GM03348 (cell line): ENCODE data around the gene SRMS.

Experiments
- DNase-seq: peaks from one replicate; pipeline ENCODE4 v3.0.0; 2012; ENCODE audit warnings: low spot score

The SRMS gene

GRCh38 chr20:63501818-63502670, 45.5 kb downstream of the SRMS start:
- DNase-seq, result no peak

- no peak for DNase-seq
These were observed 46.4 kb downstream of the SRMS start for GRCh38 chr20:63500902-63501817.

GRCh38 chr20:63500151-63500901, 47.2 kb downstream of the SRMS start:
- no peak for DNase-seq

- no peak for DNase-seq
These were observed 48.1 kb downstream of the SRMS start for GRCh38 chr20:63499338-63499969.

- peak; percentile 64 for DNase-seq
These were observed 48.6 kb downstream of the SRMS start, which contains the start of gene EEF1A2 for GRCh38 chr20:63498960-63499337. EEF1A2 (minus strand) TSS chr20:63499083; CDS start chr20:63497763, 1,320 bp downstream.

- DNase-seq, result peak; percentile 73
These were observed 49.3 kb downstream of the SRMS start for GRCh38 chr20:63497946-63498935.

DNA sequence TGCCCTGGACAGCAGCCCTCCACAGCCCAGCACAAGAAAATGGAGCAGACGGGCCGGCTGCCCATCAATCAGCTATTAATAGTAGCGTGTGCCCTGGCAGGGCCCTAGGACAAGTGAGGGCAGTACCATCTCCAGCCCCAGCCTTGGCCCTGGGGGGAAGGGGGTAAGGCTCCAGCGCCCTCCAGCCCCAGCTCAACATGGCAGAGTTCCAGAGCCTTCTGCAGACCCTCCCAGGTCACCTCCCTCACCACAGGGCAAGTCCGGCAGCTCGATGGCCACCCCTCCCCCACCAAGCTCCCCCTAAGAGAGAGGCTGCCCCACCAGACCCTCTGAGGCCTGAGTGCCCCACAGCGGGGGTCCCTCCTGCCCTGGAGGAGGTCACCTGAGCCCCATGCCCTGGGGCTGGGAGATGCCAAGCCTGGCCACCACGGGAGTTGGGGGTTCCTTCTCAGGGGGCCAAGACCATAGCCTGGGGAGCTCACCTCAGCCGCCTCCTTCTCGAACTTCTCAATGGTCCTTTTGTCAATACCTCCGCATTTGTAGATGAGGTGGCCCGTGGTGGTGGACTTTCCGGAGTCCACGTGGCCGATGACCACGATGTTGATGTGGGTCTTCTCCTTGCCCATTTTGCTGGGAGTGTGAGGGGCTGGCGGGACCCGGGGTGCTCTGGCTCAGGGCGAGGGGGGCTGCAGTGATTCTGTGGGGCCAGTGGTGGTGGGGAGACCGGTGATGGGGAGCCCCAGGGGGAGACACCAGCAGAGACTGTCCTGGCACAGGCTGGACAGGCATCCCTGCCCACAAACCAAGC, 50.2 kb downstream of the SRMS start:
- no peak for DNase-seq

DNA sequence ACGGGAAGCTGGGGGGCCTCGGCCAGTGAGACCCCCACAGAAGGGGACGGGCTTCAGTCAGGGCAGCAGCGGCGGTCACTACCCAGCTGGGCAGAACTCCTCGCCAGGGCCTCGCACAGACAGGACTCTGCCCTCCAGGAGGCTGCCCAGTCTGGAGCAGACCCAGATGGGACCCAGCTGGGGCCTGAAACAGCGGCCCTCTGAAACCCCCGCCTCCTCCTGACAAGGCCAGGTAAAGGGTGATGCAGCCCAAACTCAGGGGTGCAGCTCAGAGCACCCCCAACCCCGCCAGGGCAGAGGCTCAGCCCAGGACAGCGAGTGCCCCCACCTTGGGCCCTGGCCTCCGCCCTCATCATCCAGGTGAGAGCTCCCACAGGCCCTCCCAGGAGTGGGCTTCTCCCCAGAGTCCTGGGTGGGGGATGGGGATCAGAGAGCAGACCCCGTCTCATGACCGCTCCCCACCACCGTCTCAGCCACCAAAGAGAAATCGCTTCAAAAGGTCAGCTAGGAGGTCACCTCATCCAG, 50.9 kb downstream of the SRMS start:
- DNase-seq, result no peak

GRCh38 chr20:63495741-63496595, 51.6 kb downstream of the SRMS start:
- DNase-seq, result peak; percentile 90

- DNase-seq, result no peak
These were observed 52.3 kb downstream of the SRMS start for GRCh38 chr20:63495167-63495720.

DNA sequence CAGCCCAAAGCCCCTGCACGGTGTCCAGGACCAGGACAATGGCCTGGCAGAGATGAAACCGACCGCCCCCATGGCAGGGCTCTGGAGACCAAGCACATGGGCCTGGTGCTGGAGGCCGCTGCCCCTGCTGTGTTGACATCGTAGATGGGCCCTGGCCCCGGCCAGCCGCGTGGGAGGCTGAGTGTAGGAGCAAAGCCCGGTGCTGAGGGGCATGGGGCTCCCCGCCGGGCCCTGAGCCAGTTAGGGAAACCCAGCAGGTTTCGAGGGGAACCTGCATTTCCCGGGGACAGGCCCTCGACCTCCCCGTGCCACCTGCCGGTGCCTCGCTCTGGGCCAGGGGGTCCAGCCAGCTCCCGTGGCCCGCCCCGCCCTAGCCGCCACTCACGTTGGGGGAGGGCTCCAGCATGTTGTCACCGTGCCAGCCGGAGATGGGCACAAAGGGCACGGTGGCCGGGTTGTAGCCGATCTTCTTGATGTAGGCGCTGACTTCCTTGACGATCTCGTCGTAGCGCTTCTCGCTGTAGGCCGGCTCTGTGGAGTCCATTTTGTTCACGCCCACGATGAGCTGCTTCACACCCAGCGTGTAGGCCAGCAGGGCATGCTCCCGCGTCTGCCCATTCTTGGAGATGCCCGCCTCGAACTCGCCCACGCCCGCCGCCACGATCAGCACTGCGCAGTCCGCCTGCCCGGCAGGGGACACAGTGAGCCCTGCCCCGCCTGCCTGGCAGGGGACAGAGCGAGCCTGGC, 53.0 kb downstream of the SRMS start:
- no peak for DNase-seq

GRCh38 chr20:63494084-63494419, 53.5 kb downstream of the SRMS start:
- no peak for DNase-seq

DNA sequence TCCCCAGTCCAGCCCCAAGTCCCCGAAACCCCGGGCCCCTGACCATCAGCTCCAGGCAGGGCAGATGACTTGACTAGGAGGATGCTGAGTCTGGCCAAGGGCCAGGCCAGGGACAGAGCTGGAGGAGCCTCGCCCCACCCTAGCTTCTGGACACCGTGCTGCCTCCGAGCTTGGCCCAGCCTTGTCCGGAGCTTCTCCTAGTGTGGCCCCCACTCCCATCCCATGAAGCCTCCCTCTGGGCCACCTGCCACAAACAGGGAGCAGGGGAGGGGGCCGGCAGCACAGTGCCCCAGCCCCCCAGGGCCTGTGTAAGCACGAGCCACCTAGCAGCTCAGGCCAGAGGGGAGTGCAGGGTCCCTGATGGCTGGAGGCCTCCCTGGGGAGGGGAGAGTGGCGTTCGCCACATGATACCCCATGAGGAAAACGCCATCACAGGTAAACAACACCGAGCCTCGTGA, 54.0 kb downstream of the SRMS start:
- no peak for DNase-seq

DNA sequence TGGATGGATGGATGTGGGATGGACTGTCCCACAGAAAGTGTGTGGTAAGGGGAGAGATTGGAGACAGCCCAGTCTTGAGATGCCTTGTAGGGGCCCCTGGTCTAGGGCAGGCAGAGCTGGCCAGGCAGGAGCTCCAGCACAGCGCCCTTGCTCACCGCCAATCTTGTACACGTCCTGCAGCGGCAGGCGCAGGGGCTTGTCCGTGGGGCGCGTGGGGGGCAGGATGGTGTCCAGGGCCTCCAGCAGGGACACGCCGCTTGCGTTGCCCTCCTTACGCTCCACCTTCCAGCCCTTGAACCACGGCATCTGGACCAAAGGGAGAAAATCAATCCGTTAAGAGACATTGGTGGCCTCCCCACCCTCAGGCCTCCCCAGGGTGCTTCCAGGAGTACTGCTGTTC, 54.6 kb downstream of the SRMS start:
- DNase-seq, result no peak

DNA sequence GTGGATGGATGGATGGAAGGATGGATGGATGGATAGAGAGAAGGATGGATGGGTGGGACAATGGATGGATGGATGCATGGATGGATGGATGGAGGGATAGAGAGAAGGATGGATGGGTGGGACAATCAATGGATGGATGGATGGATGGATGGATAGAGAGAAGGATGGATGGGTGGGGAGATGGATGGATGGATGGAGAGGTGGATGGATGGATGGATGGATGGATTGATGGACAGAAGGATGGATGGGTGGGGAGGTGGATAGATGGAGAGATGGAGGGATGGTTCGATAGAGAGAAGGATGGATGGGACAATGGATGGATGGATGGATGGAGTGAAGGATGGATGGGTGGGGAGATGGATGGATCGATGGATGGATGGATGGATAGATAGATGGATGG, 55.0 kb downstream of the SRMS start:
- DNase-seq, result no peak

DNA sequence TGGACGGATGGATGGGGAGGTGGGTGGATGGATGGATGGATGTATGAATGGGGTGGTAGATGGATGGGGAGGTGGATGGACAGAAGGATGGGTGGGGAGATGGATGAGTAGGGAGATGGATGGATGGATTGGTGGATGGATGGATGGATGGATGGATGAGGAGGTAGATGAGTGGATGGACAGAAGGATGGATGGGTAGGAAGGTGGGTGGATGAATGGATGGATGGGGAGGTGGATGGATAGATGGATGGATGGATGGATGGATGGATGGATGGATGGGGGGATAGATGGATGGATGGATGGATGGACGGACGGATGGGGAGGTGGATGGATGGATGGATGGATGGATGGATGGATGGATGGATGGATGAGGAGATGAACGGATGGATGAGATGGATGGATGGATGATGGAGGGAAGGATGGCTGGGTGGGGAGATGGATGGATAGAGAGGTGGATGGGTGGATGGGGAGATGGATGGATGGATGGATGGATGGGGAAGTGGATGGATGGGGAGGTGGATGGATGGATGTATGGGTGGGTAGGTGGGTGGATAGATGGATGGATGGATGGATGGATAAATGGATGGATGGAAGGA, 55.8 kb downstream of the SRMS start:
- no peak for DNase-seq

GRCh38 chr20:63491078-63491477, 56.5 kb downstream of the SRMS start:
- DNase-seq, result no peak
